CD1c-positive myeloid dendritic cell (primary cell): ENCODE results near the gene CRKL.

Experiments
- DNase-seq: peaks from one replicate; pipeline ENCODE4 v3.0.0-alpha.2; 2016; ENCODE audit errors: extremely low spot score

Gene CRKL

GRCh38 chr22:20997536-20998257, 80.5 kb downstream of the CRKL start:
- no peak for DNase-seq

- no peak for DNase-seq
These were observed 81.5 kb downstream of the CRKL start for GRCh38 chr22:20998411-20999336.

- no peak for DNase-seq
These were observed 82.4 kb downstream of the CRKL start for GRCh38 chr22:20999350-21000206.

- no peak for DNase-seq
These were observed 83.2 kb downstream of the CRKL start for GRCh38 chr22:21000207-21000986.

GRCh38 chr22:21000987-21001600, 83.9 kb downstream of the CRKL start:
- no peak for DNase-seq

GRCh38 chr22:21001601-21002325, 84.6 kb downstream of the CRKL start, which contains the start of gene THAP7:
THAP7 (minus strand) TSS chr22:21002118; CDS start chr22:21001911, 207 bp downstream.
- DNase-seq, result peak; percentile 99
